Superior temporal gyrus (tissue), 1 donor: ENCODE results near the gene C1QTNF9.
"Not testable (repeated sequence)": the region's sequence is repeated elsewhere in the genome, so short reads cannot be mapped to it uniquely, and the experiment has no call there.

ENCODE experiments used
- DNase-seq: peaks from one replicate; pipeline ENCODE4 v3.0.0-alpha.2; 2016; ENCODE audit errors: extremely low spot score

The C1QTNF9 gene

DNA sequence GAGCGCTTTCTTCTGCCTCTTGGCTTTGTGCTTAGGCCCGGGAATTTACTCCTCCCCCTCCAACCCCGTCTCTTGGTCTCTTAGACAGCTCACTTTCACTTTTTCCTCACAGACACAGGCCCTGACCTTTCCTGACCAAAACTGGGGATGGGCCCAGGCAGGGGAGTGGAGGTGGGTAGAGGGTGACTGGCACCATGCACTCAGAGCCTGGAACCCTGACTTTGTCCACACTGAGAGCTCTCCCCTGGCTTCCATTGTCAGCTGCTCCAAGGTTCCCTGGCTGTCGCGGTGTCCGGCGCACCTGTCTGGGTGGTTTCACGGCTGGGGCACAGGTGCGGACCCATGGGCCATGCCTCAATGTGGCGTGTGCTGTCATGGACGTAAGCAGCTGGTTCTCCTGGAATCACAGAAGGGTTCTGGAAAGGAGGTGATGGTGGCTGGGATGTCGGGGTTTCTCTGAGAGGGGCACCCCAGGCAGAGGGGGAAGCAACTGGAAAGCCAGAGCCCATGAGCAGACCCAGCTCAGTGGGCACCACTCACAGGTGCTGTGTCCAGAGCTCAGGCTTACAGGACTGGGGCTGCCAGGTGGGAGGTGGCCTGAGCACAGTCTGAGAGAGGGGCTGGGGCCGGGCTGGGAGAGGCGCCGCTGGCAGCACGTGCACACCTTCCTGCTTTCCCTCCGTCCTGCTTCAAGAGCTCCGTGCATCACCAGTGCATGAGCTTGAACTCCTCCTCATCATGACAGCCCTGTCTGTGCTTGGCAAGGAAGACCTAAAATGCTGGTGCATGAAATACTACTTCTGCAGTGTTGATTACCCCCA, 28.0 kb upstream of the C1QTNF9 start:
- no peak for DNase-seq

DNA sequence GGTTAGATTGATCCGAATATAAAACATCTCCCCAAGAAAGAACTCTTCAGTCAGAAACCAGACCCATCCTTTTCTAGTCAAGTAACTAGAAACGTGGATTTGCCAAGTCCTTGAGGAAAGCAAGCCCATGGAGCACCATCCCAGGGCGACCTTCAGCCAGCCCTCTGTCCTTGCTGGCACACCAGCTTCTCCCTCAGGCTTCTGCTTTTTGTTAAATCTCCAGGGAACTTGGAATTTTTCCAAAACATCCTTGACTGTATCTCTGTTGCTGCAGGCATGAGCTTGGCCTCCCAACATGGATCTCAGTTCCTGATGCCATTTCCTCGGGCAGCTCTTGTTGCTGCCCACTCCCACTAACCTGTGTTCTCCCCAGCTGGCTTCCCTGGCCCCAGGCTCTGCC, 27.1 kb upstream of the C1QTNF9 start:
- no peak for DNase-seq

DNA sequence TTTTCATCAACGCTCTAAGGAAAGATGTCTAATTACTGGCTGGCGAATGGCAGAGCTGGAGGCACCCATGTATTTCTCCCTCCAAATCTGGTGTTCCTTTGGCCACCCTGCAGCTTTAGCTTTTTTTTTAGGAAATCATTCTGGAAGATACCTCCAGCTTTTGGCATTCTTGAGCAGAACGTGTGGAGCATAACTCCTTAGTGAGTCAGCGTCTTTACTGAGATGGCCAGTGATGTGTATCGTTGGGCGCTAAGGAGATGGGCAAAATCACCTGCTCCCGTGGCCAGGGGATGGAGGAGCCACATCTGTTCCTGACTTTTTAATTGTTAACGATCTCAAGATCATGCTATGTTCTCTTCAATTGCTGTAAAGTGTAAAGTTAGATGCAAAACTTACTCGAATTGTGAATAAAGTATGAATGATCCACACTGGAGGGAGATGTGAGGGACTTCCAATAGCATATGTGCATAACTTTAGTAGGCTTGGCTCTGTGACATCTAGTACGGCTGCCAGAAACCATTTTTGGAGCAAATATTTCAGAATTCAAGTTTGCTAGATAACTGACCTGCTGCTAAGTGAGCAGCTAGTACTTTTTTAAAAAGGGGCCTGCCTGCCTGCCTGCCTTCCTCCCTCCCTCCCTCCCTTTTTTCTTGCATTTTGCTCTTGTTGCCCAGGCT, 24.4 kb upstream of the C1QTNF9 start:
- no peak for DNase-seq

DNA sequence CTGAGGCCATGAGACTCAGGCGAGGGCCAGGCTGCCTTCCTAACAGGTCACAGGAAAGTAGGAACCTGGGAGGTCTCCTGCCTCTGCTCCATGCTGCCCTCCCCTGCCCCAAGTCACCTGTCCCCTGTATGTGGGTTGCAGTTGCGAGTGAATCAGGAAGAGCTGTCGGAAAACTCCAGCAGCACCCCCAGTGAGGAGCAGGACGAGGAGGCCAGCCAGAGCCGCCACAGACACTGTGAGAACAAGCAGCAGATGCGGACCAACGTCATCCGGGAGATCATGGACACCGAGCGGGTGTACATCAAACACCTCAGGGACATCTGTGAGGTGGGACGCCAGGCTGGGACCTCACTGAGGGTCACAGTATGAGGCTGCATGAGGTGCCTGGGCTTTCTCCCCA, 22.8 kb upstream of the C1QTNF9 start:
- no peak for DNase-seq

DNA sequence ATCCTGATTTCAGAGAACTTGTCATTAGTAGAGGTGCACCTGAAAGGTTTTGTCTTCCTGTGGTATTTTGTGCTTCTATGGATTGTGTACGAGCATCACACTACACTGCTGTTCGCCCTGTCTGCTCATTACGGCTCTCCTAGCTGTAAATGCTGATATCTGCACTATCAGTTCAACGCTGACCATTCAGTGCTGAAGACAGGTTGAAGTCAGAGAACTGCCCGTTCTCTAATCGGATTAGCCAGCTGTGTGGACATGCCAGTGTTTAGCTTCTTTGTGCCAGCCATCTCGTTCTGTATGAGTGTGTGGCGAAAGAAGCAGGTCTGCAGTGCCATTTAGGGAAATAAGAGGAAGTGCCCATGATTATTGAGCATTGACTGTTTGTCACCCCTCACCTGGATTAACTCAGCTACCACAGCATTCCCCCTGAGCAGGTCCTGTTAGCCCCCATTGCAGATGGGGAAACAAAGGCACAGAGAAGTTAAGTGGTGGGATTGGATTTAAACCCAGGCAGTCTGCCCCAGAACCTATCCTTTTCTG, 21.6 kb upstream of the C1QTNF9 start:
- DNase-seq = no peak

DNA sequence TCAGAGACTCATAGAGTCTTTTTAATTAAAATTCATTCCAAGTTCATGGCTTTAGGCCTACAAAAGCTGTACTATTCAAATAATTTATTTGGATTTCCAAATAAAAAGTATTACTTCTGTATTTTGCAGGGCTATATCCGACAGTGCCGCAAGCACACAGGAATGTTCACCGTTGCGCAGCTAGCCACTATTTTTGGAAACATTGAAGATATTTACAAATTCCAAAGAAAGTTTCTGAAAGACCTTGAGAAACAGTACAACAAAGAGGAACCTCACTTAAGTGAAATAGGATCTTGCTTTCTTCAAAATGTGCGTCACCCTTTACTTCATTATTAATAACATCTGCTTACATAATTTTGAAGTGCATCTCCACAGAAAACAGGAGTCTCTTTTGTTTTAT, 20.5 kb upstream of the C1QTNF9 start:
- DNase-seq = no peak

DNA sequence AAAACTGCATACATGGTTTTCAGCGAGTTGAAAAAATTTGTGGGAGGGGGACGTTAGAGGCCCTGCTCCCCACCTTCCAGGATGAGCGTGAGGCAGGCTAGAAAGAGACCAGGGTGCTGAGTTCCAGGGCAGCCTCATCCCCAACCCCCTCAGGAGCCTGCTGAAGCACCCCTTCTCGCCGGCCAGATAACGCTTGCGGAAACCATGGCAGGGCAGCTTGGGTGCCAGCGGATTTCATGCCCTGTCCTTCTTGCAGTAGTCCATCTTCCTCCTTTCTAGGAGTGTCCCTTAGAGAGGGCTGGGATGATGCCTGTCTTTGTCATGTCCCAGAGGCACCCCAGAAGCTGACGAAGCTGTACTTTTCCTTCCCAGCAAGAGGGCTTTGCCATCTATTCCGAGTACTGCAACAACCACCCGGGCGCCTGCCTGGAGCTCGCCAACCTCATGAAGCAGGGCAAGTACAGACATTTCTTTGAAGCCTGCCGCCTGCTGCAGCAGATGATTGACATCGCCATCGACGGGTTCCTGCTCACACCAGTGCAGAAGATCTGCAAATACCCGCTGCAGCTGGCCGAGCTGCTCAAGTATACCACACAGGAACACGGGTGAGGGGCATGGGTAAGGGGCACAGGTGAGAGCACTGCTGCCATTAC, 19.0 kb upstream of the C1QTNF9 start:
- no peak for DNase-seq

DNA sequence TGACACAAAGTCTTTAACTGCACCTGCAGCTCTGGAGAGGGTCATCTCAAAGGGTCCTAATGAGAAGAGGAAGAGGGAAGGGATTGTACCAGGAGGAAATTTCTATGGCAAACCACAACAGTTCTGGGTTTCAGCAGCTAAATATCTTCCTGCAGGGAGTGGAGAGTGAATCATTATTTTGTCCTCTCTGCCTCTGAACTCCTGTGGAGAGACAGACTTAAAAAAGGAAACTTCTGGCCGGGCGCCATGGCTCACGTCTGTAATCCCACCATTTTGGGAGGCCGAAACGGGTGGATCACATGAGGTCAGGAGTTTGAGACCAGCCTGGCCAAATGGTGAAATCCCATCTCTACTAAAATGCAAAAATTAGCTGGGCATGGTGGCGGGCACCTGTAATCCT, 16.9 kb upstream of the C1QTNF9 start:
- DNase-seq = no peak

DNA sequence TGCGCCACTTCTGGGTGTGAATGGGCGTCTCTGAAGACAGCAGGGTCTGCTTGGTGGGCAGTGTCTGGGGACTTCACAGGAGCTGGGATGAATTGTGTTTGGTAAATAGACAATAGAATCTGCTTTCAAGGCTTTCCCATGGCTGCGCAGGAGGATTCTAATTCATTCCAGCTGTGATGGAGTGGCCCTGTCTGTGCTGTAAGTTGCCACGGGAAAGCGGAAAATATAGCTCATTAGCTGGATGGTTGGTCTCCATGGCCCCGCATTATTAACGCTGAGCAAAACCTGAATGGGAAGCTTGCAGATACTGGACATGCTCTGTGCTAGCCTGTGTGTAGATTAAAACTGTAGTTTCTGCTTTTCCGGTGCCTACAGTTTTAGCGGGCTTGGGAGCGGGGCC, 15.6 kb upstream of the C1QTNF9 start:
- DNase-seq = no peak

DNA sequence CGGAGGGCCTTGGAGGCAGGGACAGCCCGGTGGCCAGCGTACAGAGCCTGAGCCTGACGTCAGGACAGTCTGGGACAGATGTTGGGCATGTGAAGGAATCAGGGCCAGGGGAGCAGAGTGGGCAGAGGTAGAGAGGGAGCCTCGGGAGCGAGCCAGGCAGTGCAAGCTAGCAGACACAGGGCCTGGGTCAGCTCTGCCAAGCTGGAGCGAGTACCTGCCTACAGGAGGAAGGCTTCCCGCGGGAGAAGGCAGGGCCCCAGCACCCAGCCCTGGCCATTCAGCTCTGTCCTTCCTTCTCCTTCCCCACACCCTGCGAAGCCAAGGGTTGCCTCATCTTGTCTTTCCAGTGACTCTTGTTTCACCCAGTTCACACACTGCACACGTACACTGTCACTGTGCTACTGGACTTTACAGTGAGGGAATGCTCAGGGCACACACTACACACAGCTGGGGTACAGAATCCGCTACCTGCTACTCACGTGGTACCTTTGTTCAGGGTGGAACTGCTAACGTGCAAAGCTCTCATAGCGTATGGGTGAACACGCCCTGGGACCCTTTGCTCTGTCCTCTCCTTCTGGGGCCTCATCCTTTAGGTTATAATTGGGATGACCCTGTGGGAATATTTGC, 9.8 kb upstream of the C1QTNF9 start:
- no peak for DNase-seq

DNA sequence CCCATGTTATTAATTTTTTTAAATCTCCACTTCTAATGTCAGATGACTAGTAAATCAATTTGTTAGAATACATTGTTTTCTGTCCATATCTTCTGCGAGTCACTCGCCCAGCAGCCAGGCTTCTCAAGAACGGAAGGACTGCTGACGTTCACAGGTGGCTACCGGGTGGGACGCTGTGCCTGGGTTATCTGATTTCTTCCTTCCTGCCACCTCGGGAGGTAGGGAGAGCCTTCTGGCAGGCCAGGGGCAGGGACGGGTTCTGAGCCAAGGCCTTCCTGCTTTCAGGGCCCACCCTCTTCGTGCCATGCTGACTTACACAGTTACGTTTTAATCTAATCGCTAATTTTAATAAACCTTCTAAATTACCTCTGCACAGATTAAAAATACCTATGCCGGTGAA, 7.9 kb upstream of the C1QTNF9 start:
- DNase-seq = no peak

DNA sequence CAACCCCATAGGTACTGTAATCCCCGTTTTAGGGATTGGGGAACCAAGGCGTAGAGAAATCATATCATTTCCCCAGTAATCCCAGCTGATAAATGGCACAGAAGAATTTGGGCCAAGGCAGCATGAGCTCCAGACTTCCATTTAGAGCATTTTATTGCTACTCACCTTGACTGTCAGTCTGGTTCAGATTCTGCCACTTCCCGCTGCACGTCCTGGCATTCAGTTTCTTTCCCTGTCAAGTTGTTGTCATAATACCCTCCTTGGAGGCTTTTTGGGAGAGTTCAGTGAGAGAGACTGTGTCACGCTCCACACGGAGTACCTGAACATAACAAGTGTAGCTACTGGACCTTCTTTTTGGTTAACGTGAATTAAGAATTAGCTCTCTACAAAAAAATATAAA, 7.5 kb upstream of the C1QTNF9 start:
- no peak for DNase-seq

DNA sequence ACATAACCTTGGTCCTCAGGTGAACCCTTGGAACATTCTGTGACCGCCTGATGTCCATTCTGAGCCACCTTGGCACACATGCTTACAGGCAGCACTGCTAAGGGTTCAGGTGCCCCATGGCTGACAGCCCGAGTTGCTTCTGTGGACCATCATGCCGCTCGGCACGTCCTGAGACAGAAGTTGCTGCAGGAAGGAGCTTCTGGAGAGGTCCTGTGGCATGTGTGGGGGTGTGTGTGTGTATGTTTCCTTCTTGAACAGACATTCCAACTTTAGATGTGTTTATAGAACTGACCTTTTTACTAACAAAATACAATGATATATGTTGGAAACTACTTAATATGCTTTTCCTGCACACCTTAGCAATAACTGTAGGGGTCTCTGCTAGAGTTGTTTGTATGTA, 4.8 kb upstream of the C1QTNF9 start:
- DNase-seq = no peak

DNA sequence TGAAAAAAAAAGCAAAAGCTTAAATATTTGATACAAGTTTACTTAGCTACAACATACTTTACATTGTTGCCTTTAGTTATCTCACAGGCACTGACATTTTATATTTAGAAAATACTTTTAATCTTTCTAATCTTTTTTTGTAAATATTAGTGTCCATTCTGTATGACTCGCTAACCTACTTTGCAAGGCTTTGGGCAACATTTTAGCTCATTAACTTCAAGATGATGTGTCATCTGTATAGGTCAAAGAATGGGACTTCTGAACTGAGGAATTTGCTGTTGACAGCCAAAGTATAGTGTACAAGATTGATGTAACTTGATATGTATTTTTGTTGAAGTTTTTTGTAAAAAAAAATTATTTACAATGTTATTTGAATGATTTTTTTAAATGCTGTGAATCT, 2.7 kb upstream of the C1QTNF9 start:
- no peak for DNase-seq

DNA sequence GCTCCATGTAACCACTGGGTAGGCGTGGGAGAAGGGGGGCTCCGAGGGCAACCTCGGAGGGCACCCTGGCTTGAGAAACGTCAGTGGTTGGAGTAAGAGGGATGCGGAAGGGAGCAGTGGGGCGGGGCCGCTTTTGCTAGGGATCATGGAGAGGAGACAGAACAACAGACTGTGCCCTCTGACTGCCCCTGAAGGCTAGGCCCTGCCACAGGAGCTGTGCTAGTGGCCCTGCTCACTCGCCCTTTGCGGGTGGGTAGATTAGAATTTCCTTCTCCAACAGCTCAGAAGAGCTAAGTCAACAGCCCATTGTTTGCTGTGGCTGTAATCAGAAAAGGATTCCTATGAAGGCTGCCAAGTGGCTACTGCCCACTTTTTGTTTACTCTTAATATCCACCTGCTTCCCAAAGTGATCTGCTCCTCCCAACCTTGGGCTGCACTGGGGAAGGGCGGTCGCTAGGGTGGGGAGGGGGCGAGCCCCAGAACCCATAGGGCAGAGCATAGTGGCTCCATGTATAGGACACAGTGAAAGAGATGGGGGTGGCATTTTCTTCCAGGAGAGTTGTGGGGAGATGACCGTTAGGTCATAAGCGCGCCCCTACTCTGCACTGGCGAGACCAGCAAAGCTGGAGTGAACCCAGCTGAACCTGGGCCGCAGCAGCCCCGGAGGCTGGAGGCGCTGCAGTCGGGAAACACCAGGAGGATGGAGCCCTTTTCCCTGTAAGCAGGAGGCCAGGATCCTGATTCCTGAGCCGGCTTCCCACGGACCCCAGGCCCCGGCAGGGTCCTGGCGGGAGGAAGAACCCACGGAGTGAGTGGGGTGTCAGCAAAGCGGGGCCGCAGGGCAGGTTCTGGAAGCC, 1.9 kb upstream of the C1QTNF9 start:
- DNase-seq = no peak

DNA sequence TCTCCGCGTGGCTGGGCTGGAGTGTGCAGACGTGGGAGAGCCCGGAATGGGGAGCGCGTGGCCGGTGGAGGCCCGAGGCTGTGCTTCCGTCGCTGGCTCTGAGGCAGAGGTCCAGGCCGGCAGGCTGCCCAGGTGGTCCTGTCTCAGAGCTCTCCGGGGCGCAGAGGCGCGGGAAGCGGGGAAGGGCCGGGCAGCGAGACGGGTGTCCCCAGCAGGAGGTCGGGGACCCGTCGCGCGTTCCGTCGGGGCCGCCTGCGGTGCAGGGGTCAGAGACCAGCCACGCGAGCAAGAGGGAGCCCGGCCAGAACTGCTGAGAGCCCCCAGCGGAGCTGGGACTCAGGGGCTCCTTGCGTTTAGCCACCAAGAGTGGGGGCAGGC, 1.3 kb upstream of the C1QTNF9 start:
- DNase-seq = no peak

DNA sequence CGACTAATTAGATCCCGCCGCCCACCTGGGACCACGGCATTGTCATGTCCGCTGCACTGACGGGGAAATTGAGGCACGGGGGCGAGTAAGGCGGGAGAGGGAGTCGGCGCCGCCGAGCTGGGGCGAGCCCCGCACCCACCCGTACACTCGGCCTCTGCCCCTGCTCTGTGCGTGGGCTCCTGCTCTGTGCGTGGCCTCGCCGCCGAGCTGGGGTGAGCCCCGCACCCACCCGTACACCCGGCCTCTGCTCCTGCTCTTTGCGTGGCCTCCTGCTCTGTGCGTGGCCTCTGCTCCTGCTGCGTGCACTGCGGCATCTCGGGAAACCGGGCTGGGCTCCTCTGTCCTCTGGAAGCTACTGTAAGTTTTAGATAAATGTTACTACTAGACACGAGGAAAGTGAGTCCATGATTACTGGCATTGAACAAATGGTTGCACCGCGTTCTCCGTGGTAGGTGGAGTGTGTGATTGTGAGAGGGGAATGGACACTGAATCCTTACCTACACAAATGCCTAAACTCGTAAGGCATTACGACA, 826 bp upstream of the C1QTNF9 start:
- DNase-seq = no peak

DNA sequence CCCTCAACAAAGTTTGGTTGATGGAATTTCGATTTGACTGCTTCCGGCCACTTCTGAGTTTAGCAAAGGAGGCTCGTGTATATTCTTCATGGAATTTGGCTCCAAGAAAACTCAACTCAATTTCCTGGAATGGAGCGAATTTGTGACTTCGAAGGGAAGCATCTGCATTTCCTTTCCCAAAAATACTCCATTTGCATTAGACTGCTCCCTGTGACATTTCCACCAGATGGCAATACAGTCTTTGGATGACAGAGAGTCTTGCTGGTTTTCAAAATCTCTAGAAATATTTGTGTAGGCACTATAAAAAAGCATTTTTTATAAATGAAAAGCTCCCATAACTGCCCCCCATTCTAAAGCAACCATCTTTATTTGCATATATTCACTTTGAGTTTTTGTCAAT, 4.1 kb downstream of the C1QTNF9 start:
- DNase-seq = no peak

DNA sequence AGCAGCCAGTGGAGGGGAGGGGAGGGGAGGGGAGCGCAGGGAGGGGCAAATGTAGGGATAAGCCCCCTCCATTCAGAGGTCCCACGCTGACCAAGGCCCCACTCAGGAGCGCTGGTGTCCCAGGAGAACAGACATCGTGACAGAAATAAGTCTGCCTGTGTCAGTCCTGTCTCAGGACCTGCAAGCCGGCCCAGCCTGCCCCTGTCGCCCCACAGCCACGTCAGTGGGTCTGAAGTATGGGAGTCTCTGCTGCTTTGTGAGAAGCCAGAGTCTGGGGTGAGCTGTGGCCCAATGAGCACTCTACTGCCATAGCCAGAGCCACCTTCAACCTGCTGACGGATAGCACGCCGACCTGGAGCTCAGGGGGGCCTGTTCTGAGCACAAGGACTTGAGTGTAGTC, 8.5 kb downstream of the C1QTNF9 start:
- not testable (repeated sequence) for DNase-seq

DNA sequence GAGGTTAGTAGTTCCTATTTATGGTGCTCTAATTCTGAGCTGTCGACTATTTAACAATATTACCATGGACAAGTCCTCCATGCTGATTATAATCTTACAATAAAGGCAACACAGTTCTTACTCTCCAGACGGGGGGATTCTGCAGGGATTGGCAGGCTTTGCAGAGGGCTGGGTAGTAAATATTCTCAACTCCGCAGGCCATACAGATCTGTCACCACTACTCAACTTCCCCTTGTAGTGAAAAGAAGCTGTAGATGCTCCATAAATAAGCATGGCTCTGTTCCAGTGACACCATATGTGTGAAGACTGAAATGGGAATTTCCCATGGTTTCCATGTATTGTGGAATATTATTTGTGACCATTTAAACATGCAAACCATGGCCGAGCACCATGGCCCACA, 9.5 kb downstream of the C1QTNF9 start:
- not testable (repeated sequence) for DNase-seq

DNA sequence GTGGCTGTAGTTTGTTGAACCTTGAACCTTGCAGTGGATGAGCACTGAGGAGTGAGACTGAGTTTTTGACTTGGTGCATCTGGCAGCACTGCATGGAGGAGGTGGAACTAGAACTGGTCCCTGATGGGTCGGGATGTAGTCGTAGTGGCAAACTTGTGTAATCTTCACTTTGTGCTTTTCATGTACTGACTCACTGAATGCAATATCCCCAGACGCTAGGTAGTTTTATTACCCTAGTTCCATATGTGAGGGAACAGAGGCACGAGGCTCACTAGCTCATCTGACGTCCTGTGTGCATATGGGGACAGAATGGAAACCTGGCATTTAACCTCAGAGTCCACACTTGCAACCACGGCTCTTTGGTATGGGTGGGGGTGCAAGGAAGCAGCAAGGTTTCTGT, 10.3 kb downstream of the C1QTNF9 start:
- not testable (repeated sequence) for DNase-seq
